Measurements from ENCODE around the gene SUCLG1. TPM values are rescaled to one million over a fixed set of nuclear protein-coding genes. Genes with fewer than 3 reads are reported as not detected.

SUCLG1 gene
- polyA plus RNA-seq, 1 of the 3 experiments (the other 2 are of a cell fraction) = 32.7 TPM

DNA sequence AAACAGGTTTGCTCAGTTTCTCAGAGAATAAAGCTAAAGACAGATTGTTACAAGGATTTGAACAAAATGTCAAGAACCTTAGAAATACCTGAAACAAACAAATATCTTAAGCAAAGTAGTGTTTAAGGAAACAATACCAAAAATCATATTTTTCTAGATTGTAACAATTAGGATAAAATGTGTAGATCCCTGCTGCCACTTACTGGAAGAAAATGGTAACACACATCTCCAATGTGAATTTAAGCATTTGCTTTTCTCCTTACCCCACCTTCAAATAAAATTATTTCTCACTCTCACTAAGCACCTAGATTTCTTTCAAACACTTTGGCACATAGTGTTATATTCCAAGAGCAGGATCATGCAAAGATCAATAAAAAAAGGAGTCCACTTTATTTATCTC, 34.9 kb downstream of the SUCLG1 start:
- Histone ChIP-seq H3K9me3 (no peaks in the 10 kb centered on the region), H3K4me3 (ENCODE audit: low read depth in 2 of 2, low read length in 1 of 2) (no peak overlapping the region; a peak in 1 of 4 replicates), H3K4me2 (no peak overlapping the region), H3K79me2 (ENCODE audit: insufficient read depth) (no peaks in the 10 kb centered on the region), H3K9ac (no peak overlapping the region), H3F3A (replicated peaks; ENCODE audit: insufficient read depth) (no peaks in the 10 kb centered on the region), H3K9me2 (no peaks in the 10 kb centered on the region), H3K36me3 (replicated peaks in 1 of 2; ENCODE audit: control insufficient read depth in 1 of 2, insufficient read depth in 2 of 2, low read length in 1 of 2) (peaks cover 9 to 47% of the 10 kb centered on the region in 2 experiments), H3K4me1 (ENCODE audit: control insufficient read depth in 1 of 2, insufficient read depth in 2 of 2, low read depth in 1 of 2, low read length in 1 of 2) (no peaks in the 10 kb centered on the region), H2AFZ (ENCODE audit: low read depth) (no peak overlapping the region), H3K27me3 (ENCODE audit: insufficient read depth) (no peaks in the 10 kb centered on the region), H3K27ac (ENCODE audit: low read depth in 2 of 2, low read length in 1 of 2) (no peak overlapping the region), H4K20me1 (ENCODE audit: insufficient read depth) (no peaks in the 10 kb centered on the region)
- DNase-seq = peak; percentile 11
- ChIA-PET POLR2A (no interaction called here), CTCF (interaction anchor here (0.8 to 2.4 kb wide), 8 partner anchors 9 to 111 kb away, joined by 3 to 18 read pairs (median 5); no protein-coding TSS in a partner anchor)
- TF ChIP-seq, protein P1, sequence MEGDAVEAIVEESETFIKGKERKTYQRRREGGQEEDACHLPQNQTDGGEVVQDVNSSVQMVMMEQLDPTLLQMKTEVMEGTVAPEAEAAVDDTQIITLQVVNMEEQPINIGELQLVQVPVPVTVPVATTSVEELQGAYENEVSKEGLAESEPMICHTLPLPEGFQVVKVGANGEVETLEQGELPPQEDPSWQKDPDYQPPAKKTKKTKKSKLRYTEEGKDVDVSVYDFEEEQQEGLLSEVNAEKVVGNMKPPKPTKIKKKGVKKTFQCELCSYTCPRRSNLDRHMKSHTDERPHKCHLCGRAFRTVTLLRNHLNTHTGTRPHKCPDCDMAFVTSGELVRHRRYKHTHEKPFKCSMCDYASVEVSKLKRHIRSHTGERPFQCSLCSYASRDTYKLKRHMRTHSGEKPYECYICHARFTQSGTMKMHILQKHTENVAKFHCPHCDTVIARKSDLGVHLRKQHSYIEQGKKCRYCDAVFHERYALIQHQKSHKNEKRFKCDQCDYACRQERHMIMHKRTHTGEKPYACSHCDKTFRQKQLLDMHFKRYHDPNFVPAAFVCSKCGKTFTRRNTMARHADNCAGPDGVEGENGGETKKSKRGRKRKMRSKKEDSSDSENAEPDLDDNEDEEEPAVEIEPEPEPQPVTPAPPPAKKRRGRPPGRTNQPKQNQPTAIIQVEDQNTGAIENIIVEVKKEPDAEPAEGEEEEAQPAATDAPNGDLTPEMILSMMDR (IDR thresholded peaks at IDR 0.05) = peak; percentile 64
- TF ChIP-seq RFX5 (IDR thresholded peaks at IDR 0.05; ENCODE audit: low read length) (no peak), RAD21 (IDR thresholded peaks at IDR 0.05; ENCODE audit: low read length) (peak; percentile 60), JUND (IDR thresholded peaks at IDR 0.05) (no peak)

DNA sequence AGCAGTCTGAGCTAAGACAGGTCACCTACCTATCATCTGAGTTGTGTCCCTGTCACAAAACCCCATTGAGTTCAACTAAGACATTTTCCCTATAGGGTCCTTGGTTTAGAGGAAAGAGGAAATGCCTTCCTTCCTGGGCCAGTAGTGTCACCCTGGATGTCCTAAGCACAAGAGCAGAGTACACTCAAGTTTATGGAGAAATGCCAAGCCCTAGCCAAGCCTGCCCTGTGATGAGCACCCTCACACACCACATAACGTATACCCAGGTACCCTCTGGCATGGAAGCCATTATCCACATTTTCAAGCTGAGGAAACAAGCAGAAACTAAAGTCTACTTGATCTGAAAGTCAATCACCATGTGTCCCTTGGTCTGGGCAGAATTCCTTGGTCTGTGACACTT, 37.3 kb downstream of the SUCLG1 start:
- H3F3A ChIP-seq (replicated peaks; ENCODE audit: insufficient read depth) = no peaks in the 10 kb centered on the region
- no peak for DNase-seq
- H3K9ac ChIP-seq = no peak overlapping the region
- WGBS (ENCODE audit: low lambda C conversion rate) = no CpG with 5 or more reads among the region's 1 CpG
- no peak overlapping the region for H3K4me2 ChIP-seq
- no peaks in the 10 kb centered on the region for H3K9me3 ChIP-seq
- no peaks in the 10 kb centered on the region for H4K20me1 ChIP-seq (ENCODE audit: insufficient read depth)
- TF ChIP-seq NFIC (IDR thresholded peaks at IDR 0.05; ENCODE audit: borderline replicate concordance) (no peak), ELF1 (IDR thresholded peaks at IDR 0.05) (no peak), EZH2phosphoT487 (IDR thresholded peaks at IDR 0.05; ENCODE audit: borderline replicate concordance, low read depth) (no peak), MEF2A (IDR thresholded peaks at IDR 0.05; ENCODE audit: borderline replicate concordance, low read depth) (no peak), SIN3A (IDR thresholded peaks at IDR 0.05; ENCODE audit: borderline replicate concordance, low read depth, low read length) (no peak), FOXJ3 (CRISPR knock-in tag; IDR thresholded peaks at IDR 0.05) (no peak)
- TF ChIP-seq, protein P2, sequence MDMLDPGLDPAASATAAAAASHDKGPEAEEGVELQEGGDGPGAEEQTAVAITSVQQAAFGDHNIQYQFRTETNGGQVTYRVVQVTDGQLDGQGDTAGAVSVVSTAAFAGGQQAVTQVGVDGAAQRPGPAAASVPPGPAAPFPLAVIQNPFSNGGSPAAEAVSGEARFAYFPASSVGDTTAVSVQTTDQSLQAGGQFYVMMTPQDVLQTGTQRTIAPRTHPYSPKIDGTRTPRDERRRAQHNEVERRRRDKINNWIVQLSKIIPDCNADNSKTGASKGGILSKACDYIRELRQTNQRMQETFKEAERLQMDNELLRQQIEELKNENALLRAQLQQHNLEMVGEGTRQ (IDR thresholded peaks at IDR 0.05; ENCODE audit: borderline replicate concordance, low read depth, low read length) = no peak
- TF ChIP-seq, protein P3, sequence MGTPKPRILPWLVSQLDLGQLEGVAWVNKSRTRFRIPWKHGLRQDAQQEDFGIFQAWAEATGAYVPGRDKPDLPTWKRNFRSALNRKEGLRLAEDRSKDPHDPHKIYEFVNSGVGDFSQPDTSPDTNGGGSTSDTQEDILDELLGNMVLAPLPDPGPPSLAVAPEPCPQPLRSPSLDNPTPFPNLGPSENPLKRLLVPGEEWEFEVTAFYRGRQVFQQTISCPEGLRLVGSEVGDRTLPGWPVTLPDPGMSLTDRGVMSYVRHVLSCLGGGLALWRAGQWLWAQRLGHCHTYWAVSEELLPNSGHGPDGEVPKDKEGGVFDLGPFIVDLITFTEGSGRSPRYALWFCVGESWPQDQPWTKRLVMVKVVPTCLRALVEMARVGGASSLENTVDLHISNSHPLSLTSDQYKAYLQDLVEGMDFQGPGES (IDR thresholded peaks at IDR 0.05; ENCODE audit: low read depth, low read length) = no peak
- no peak overlapping the region for H2AFZ ChIP-seq (ENCODE audit: low read depth)
- no peak overlapping the region for H3K4me3 ChIP-seq (ENCODE audit: low read depth in 2 of 2, low read length in 1 of 2)
- no peak overlapping the region for H3K27ac ChIP-seq (ENCODE audit: low read depth in 2 of 2, low read length in 1 of 2)
- POLR2A ChIA-PET = no interaction called here
- H3K79me2 ChIP-seq (ENCODE audit: insufficient read depth) = no peaks in the 10 kb centered on the region
- CTCF ChIA-PET = no interaction called here
- H3K9me2 ChIP-seq = no peaks in the 10 kb centered on the region
- peaks cover 0 to 32% of the 10 kb centered on the region in 2 experiments for H3K36me3 ChIP-seq (replicated peaks in 1 of 2; ENCODE audit: control insufficient read depth in 1 of 2, insufficient read depth in 2 of 2, low read length in 1 of 2)
- no peaks in the 10 kb centered on the region for H3K4me1 ChIP-seq (ENCODE audit: control insufficient read depth in 1 of 2, insufficient read depth in 2 of 2, low read depth in 1 of 2, low read length in 1 of 2)
- H3K27me3 ChIP-seq (ENCODE audit: insufficient read depth) = no peaks in the 10 kb centered on the region

Measured in SK-N-SH (cell line).